HepG2 (cell line): ENCODE results near the gene TRPC4AP.

Experiments
- MIER2 ChIP-seq: IDR thresholded peaks from 2 replicates; pipeline ENCODE4 v1.6.1; 2016; ENCODE audit warnings: missing biosample characterization, missing genetic modification reagents
- TF ChIP-seq, protein P1 (sequence below): sonication (generic); formaldehyde crosslinking; IDR thresholded peaks from 2 replicates; pipeline ENCODE4 v1.4.0; 2020; ENCODE audit warnings: mild to moderate bottlenecking, missing genetic modification reagents

DNA sequence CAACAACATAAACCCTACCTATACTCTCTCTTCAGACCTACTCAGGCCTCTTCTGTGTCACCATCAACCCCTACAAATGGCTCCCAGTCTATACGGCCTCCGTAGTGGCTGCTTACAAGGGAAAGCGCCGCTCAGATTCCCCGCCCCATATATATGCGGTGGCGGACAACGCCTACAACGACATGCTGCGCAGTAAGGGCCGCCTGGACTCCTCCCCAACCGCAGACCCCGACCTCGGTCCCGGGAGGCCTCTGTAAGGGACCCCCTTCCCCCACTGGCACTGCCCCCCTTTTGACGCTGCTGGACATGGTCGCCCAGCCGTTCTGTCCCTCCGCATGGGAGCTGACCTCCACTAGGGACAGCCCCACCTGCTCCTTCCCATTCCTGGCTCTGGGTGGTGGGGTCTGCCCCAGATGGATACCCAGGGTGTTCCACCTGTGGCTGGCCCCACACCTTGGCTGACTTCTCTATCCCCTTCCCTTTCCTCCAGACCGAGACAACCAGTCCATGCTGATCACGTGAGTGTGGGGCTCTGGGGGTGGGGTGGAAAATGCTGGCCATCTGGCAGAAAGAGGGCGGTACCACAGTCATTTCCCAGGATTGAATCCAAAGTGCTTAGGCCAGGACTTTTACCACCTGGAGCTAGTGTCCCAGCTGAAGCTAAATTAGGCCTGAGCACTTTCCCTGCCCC is 111.9 kb downstream of the TRPC4AP start:
- TF ChIP-seq, protein P1, sequence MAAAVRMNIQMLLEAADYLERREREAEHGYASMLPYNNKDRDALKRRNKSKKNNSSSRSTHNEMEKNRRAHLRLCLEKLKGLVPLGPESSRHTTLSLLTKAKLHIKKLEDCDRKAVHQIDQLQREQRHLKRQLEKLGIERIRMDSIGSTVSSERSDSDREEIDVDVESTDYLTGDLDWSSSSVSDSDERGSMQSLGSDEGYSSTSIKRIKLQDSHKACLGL (CRISPR knock-in tag), result no peak
- TF ChIP-seq MIER2, result no peak
